ENCODE measurements around the gene GTF3C1.

DNA sequence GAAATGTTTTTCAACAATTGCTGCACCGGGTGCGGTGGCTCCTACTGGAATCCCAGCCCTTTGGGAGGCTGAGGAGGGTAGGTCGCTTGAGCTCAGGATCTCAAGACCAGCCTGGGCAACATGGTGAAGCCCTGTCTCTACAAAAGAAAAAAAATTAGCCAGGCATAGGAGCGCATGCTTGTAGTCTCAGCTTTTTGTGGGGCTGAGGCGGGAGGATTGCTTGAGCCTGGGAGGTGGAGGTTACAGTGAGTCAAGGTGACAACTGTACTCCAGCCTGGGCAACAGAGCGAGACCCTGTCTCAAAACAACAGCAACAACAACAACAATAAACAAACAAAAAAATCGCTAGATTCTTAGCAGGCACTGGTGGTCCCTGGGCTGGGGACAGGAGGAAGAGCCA, 119.2 kb downstream of the GTF3C1 start:
- TF ChIP-seq GABPA (IDR thresholded peaks at IDR 0.05 in 1 of 2, conservative IDR thresholded peaks at IDR 0.05 in 1 of 2): no peak
- TF ChIP-seq, protein P1, sequence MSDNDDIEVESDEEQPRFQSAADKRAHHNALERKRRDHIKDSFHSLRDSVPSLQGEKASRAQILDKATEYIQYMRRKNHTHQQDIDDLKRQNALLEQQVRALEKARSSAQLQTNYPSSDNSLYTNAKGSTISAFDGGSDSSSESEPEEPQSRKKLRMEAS (IDR thresholded peaks at IDR 0.05): no peak
- TF ChIP-seq TAF1 (conservative IDR thresholded peaks at IDR 0.05): no peak
- TF ChIP-seq CTCF (IDR thresholded peaks at IDR 0.05; ENCODE audit: low read depth, low read length, missing input control): no peak
- no peak for TF ChIP-seq EGR1 (IDR thresholded peaks at IDR 0.05; ENCODE audit: low read depth in 2 of 2)
- TF ChIP-seq, protein P2, sequence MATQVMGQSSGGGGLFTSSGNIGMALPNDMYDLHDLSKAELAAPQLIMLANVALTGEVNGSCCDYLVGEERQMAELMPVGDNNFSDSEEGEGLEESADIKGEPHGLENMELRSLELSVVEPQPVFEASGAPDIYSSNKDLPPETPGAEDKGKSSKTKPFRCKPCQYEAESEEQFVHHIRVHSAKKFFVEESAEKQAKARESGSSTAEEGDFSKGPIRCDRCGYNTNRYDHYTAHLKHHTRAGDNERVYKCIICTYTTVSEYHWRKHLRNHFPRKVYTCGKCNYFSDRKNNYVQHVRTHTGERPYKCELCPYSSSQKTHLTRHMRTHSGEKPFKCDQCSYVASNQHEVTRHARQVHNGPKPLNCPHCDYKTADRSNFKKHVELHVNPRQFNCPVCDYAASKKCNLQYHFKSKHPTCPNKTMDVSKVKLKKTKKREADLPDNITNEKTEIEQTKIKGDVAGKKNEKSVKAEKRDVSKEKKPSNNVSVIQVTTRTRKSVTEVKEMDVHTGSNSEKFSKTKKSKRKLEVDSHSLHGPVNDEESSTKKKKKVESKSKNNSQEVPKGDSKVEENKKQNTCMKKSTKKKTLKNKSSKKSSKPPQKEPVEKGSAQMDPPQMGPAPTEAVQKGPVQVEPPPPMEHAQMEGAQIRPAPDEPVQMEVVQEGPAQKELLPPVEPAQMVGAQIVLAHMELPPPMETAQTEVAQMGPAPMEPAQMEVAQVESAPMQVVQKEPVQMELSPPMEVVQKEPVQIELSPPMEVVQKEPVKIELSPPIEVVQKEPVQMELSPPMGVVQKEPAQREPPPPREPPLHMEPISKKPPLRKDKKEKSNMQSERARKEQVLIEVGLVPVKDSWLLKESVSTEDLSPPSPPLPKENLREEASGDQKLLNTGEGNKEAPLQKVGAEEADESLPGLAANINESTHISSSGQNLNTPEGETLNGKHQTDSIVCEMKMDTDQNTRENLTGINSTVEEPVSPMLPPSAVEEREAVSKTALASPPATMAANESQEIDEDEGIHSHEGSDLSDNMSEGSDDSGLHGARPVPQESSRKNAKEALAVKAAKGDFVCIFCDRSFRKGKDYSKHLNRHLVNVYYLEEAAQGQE (IDR thresholded peaks at IDR 0.05): no peak
- no peak for TF ChIP-seq YY1 (IDR thresholded peaks at IDR 0.05)
- TF ChIP-seq RAD21 (IDR thresholded peaks at IDR 0.05): no peak

Data from liver (tissue), 3 donors.